ENCODE measurements around the gene PRSS22. TPM values are rescaled to one million over a fixed set of nuclear protein-coding genes. Genes with fewer than 3 reads are reported as not detected.

Gene PRSS22
- total RNA-seq, 1 donor from 2014 or later, result not detected

GRCh38 chr16:2830355-2830695 lies 27.6 kb downstream of the PRSS22 start:
- intact Hi-C loops (cut with micrococcal nuclease), result no loop called here

- intact Hi-C loops (cut with micrococcal nuclease), result no loop called here
Observed at GRCh38 chr16:2829501-2830354, 28.2 kb downstream of the PRSS22 start, which contains the start of gene ZG16B. TSS of gene ZG16B (plus strand) at chr16:2830303. CDS start at chr16:2830442, 139 bp downstream.

- intact Hi-C loops (cut with micrococcal nuclease), result no loop called here
Observed at GRCh38 chr16:2828876-2829430, 29.0 kb downstream of the PRSS22 start.

GRCh38 chr16:2828521-2828840 lies 29.5 kb downstream of the PRSS22 start:
- intact Hi-C loops (cut with micrococcal nuclease), result no loop called here

GRCh38 chr16:2827831-2828520 lies 30.0 kb downstream of the PRSS22 start:
- intact Hi-C loops (cut with micrococcal nuclease), result no loop called here

- intact Hi-C loops (cut with micrococcal nuclease), result no loop called here
Observed at GRCh38 chr16:2827374-2827791, 30.6 kb downstream of the PRSS22 start.

GRCh38 chr16:2826591-2827373 lies 31.2 kb downstream of the PRSS22 start:
- intact Hi-C loops (cut with micrococcal nuclease), result no loop called here

GRCh38 chr16:2825906-2826305 lies 32.1 kb downstream of the PRSS22 start:
- intact Hi-C loops (cut with micrococcal nuclease), result no loop called here

- intact Hi-C loops (cut with micrococcal nuclease), result no loop called here
Observed at GRCh38 chr16:2825049-2825742, 32.8 kb downstream of the PRSS22 start.

- intact Hi-C loops (cut with micrococcal nuclease), result no loop called here
Observed at GRCh38 chr16:2824626-2825025, 33.3 kb downstream of the PRSS22 start.

GRCh38 chr16:2822496-2822895 lies 35.5 kb downstream of the PRSS22 start:
- intact Hi-C loops (cut with micrococcal nuclease), result no loop called here

GRCh38 chr16:2822158-2822495 lies 35.8 kb downstream of the PRSS22 start:
- intact Hi-C loops (cut with micrococcal nuclease), result no loop called here

- intact Hi-C loops (cut with micrococcal nuclease), result no loop called here
Observed at GRCh38 chr16:2821487-2822157, 36.3 kb downstream of the PRSS22 start.

- intact Hi-C loops (cut with micrococcal nuclease), result no loop called here
Observed at GRCh38 chr16:2820836-2821486, 37.0 kb downstream of the PRSS22 start.

GRCh38 chr16:2819939-2820835 lies 37.8 kb downstream of the PRSS22 start:
- intact Hi-C loops (cut with micrococcal nuclease), result no loop called here

GRCh38 chr16:2819179-2819938 lies 38.6 kb downstream of the PRSS22 start:
- intact Hi-C loops (cut with micrococcal nuclease), result no loop called here

- intact Hi-C loops (cut with micrococcal nuclease), result no loop called here
Observed at GRCh38 chr16:2818272-2818876, 39.6 kb downstream of the PRSS22 start.

All from T-helper 2 cell treated with Interferon-gamma antibody and Interleukin-4, amounts not matched to agents 100 ng/mL and 5 ng/mL, for 36 hours (primary cell).